Testis (tissue), 3 donors: Measurements from ENCODE around the gene SAMD3. TPM values are rescaled to one million over a fixed set of nuclear protein-coding genes. Genes with fewer than 3 reads are reported as not detected.

Experiments used
- DNase-seq: peaks from one replicate; pipeline ENCODE4 v3.0.0-alpha.2; 2019
- H3K27ac ChIP-seq, 2 donors: fragments of 200-600 bp; sonication (generic); one replicate each; pipeline ENCODE4 v1.5.1; 2019
- H3K27me3 ChIP-seq: fragments of 200-600 bp; sonication (generic); one replicate; pipeline ENCODE4 v1.5.1; 2019
- H3K36me3 ChIP-seq: fragments of 200-600 bp; sonication (generic); one replicate; pipeline ENCODE4 v1.5.1; 2017; ENCODE audit warnings: low read depth; ENCODE audit errors: missing control alignments
- H3K4me1 ChIP-seq: fragments of 200-600 bp; sonication (generic); one replicate; pipeline ENCODE4 v1.5.1; 2019
- H3K4me3 ChIP-seq, 2 donors: fragments of 200-600 bp; sonication (generic); one replicate each; pipeline ENCODE4 v1.5.1; 2017 to 2019
- H3K9me3 ChIP-seq: fragments of 200-600 bp; sonication (generic); one replicate; pipeline ENCODE4 v1.5.1; 2017
- POLR2A ChIP-seq: fragments of 450-650 bp; IDR thresholded peaks from one replicate; pipeline ENCODE4 v1.6.1; 2017; ENCODE audit warnings: antibody characterized with exemption, mild to moderate bottlenecking, moderate library complexity
- WGBS, 2 donors: methylation state at CpG; one replicate each; pipeline ENCODE4 v1.1.5; 2018; 5-methylcytosine and 5-hydroxymethylcytosine counted together
- intact Hi-C: fragments of 100-400 bp; cut with DNase I; formaldehyde crosslinking; loops from one replicate; pipeline ENCODE4 v1.15.1; 2023; ENCODE audit warnings: low total_unique reads
- polyA plus RNA-seq: library from polyadenylated mRNA; stranded (reverse); fragments of 350-450 nt; fragmentation: Illumina TruSeq; extraction: RNeasy Lipid Tissue Mini Kit (QIAGEN cat#74804); gene quantifications from one replicate; pipeline ENCODE4 v1.2.3, GENCODE V29; 2014; ENCODE audit warnings: low read depth, low replicate concordance; ENCODE audit not compliant: insufficient read depth
- total RNA-seq, 2 donors: library from RNA; depleted of rRNA; stranded (reverse); fragments of >200 nt; gene quantifications; one replicate each; pipeline ENCODE4 v1.2.3, GENCODE V29; 2016
- TF ChIP-seq, protein P1 (sequence below), 3 experiments: fragments of 450-650 bp in 2 of 3; fragments of 200-600 bp in 1 of 3; sonication (generic) in 1 of 3; IDR thresholded peaks; one replicate each; pipeline ENCODE4 v1.5.1; 2016 to 2019; ENCODE audit warnings: antibody characterized with exemption in 3 of 3, mild to moderate bottlenecking in 2 of 3, moderate library complexity in 1 of 3

SAMD3 gene
- total and polyA plus RNA-seq, 3 donors from 2014 or later = 4.4 to 11.8 (median 5.5) TPM

DNA sequence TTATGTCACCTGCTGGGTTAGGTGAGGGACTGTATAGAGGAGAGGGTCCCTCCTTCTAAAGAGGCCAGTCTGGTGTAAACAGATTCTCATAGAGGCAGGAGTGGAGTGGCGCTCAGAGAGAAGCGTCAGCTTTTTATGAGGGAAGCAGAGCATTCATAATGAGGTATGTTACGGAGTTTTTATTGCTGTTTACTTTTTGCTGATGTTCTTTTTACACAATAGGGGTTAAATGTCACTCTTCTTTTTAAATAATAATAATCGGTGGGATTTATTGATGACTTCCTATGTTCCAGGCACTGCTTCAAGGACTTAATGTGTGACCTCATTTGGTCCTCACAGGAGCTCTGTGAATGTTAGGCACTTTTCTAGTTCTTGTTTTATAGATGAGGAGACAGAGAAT, 124.4 kb downstream of the SAMD3 start:
- WGBS, 2 donors = 84 to 87% methylated on average over 4 of the region's 4 CpGs
- no peak for DNase-seq
- Histone ChIP-seq H3K27me3 (no peaks in the 10 kb centered on the region), H3K4me1 (no peaks in the 10 kb centered on the region), H3K9me3 (no peaks in the 10 kb centered on the region), H3K36me3 (no peaks in the 10 kb centered on the region), H3K27ac (no peak overlapping the region), H3K4me3 (no peak overlapping the region)
- intact Hi-C loops = no loop called here
- TF ChIP-seq, protein P1, sequence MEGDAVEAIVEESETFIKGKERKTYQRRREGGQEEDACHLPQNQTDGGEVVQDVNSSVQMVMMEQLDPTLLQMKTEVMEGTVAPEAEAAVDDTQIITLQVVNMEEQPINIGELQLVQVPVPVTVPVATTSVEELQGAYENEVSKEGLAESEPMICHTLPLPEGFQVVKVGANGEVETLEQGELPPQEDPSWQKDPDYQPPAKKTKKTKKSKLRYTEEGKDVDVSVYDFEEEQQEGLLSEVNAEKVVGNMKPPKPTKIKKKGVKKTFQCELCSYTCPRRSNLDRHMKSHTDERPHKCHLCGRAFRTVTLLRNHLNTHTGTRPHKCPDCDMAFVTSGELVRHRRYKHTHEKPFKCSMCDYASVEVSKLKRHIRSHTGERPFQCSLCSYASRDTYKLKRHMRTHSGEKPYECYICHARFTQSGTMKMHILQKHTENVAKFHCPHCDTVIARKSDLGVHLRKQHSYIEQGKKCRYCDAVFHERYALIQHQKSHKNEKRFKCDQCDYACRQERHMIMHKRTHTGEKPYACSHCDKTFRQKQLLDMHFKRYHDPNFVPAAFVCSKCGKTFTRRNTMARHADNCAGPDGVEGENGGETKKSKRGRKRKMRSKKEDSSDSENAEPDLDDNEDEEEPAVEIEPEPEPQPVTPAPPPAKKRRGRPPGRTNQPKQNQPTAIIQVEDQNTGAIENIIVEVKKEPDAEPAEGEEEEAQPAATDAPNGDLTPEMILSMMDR (IDR thresholded peaks at IDR 0.05) = no peak
- TF ChIP-seq POLR2A = no peak

Other genes with a start within 250 kb of the SAMD3 start
- 10 to 100 TPM; 25.0 to 32.3 TPM for gene L3MBTL3, start 204.4 kb downstream of the SAMD3 start, total RNA-seq
- 11.0 TPM for gene L3MBTL3, start 204.4 kb downstream of the SAMD3 start, polyA plus RNA-seq
- 1 to 10 TPM; 3.6 to 5.5 TPM for gene TMEM200A, start 143.1 kb upstream of the SAMD3 start, total RNA-seq
- 5.5 TPM for gene TMEM200A, start 143.1 kb upstream of the SAMD3 start, polyA plus RNA-seq